Hematopoietic multipotent progenitor cell treated with erythropoietin and hydrocortisone succinate and interleukin-3 and kit ligand, for 8 days (in vitro differentiated cells): Measurements from ENCODE around the gene CEP97.
A peak's percentile ranks its signal among the peaks of the same experiment; 100 is the strongest.
"Not testable (repeated sequence)": the region's sequence is repeated elsewhere in the genome, so short reads cannot be mapped to it uniquely, and the experiment has no call there.

Source experiments
- DNase-seq: peaks from one replicate; pipeline ENCODE4 v3.0.0-alpha.2; 2015

The CEP97 gene

DNA sequence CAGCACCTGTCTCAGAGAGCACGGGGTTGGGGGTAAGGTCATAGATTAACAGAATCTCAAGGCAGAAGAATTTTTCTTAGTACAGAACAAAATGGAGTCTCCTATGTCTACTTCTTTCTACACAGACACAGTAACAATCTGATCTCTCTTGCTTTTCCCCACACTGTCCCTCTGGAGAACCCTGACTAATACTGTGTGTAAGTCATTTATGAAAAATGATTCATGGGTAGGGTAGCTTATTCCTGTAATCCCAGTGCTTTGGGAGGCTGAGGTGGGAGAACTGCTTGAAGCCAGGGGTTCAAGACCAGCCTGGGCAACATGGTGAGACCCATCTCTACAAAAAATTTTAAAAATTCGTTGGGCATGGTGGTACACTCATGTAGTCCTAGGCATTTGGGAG, 19.8 kb upstream of the CEP97 start:
- not testable (repeated sequence) for DNase-seq

DNA sequence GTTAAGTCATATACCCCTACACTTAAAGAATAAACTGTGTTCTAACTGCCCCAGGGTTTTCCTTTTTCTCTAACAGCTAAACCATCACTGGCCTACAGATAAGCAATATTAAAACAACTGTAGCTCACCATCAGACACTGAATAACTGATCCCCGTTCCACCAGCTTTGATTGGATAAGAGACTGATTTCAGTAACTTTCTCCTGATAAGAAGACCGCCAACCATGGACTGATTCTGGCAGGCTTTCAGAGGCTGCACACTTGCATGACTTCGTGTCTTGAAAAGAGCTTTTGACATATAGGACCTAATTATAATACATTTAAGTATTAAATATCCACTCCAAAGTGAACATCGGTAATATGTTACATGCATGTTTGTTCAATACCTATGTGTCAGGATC, 15.3 kb upstream of the CEP97 start:
- DNase-seq, result peak; percentile 63

GRCh38 chr3:101718455-101718854, 6.0 kb upstream of the CEP97 start:
- no peak for DNase-seq

DNA sequence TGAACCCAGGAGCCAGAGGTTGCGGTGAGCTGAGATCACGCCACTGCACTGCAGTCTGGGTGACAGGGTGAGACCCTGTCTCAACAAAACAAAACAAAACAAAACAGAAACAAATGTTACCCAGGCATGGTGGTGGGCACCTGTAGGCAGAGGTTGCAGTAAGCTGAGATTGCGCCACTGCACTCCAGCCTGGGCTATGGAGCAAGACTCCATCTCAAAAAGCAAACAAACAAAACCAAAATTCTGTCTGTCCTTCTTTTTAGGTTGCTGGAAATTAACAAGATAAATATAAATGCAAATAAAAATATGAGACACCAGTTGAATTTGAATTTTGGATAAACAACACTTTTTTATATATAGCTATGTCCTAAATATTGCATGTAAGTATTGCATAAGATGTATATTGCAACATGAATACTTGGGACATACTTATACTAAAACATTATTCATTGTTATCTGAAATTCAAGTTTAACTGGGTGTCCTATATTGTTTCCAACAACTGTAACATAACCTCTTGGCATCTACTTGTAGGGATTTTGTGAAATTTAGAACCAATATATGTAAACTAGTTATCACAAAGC, 4.7 kb upstream of the CEP97 start:
- DNase-seq, result no peak

DNA sequence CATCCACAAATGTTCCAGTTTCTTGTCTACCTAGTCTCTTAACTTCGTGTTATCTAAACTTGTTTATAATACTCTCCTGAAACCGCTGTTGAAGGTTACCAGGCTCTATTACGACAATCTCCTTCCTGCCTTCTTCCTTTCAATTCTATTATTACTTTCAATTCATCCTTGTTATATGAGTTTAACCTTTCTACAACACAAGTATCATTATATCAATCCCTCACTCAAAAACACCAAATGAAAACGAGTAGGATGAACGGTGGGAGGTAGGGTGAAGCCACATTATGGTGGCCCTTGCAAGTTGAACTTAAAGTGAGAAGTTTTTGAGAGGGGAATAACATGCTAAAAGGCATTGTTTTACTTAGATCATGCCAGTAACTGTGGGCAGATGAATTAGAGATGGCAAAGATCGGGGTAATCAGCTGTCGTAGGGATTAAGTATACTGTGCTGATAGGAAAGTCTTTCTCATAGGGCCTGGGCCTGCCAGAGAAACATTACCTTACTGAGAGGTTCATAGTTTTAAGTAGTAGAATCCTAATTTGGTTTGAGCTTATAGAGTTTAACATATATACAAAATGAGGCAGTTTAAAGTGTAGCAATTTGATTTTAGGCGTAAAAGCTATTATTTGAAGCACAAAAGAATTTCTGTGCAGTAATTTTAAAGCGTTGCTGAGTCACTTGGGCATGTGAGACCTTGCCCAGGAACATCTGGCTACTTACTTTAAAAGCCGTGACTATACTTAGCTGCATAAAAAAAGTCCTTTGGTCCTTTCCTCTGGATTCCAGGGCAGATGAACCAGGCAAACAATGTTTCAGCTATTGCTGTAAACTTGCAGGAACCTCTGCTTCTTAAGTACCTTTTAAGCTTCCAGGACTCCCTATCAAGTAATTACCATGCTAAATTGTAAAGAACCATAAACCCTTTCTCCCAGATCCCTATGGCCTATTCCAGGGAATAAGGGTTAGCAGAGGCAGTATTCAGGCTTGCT, 3.3 kb upstream of the CEP97 start:
- no peak for DNase-seq

GRCh38 chr3:101722394-101723173, 1.8 kb upstream of the CEP97 start:
- no peak for DNase-seq

GRCh38 chr3:101725194-101725889, 928 bp downstream of the CEP97 start:
- DNase-seq, result peak; percentile 69

DNA sequence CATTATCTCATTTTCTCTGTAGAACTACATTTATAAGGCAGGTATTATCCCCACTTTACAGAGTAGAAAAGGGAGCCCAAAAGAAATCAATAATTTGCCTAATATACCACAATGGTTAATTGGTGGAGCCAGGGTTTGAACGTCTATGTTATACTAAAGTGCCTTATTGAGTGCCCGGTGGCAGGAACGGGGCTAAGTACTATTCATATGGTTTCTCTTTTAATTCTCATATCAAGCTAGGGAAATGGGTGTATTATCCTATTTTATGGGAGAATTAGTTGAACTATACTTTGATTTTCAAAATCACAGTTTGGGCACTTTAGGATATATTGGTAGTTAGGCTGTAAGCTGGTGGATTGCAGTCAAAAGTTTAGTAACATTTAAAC, 1.5 kb downstream of the CEP97 start:
- no peak for DNase-seq

DNA sequence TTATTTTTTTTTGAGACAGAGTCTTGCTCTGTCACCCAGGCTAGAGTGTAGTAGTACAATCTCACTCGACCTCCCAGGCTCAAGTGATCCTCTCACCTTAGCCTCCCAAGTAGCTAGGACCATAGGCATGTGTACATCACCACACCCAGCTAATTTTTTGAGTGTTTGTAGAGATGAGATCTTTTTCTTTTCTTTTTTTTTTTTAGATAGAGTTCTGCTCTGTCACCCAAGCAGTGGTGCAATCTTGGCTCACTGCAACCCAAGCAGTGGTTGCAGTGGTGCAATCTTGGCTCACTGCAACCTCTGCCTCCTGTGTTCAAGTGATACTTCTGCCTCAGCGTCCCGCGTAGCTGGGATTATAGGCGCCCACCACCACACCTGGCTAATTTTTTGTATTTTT, 5.2 kb downstream of the CEP97 start:
- DNase-seq, result no peak

DNA sequence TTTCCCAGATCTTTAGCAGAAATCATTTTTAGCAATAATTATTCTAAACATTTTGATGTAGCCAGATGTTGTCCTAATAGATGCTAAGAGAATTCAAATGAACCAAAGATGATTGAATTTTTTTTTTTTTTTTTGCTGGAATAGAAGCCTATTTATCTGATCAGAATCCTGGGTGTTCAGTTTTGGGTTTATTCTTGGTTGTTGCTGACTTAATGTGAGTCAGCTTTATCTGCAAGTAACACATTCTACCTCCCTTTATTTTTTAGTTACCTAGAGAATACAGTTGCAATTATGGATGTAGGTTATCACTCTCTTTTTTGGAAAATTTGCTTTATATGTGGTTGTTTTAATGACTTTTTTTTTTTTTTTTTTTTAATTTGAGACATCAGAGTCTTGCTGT, 6.4 kb downstream of the CEP97 start:
- peak; percentile 86 for DNase-seq

- DNase-seq, result peak; percentile 18
Measured at GRCh38 chr3:101732240-101732641, 7.8 kb downstream of the CEP97 start.

DNA sequence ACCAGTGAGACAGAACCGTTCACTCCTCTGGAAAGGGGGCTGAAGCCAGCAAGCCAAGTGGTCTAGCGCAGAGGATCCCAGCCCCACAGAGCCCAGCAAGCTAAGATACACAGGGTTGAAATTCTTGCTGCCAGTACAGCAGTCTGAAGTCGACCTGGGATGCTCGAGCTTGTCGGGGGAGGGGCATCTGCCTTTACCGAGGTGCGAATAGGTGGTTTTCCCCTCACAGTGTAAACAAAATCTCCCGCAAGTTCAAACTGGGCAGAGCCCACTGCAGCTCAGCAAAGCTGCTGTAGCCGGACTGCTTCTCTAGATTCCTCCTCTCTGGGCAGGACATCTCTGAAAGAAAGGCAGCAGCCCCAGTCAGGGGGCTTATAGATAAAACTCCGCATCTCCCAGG, 11.4 kb downstream of the CEP97 start:
- no peak for DNase-seq

DNA sequence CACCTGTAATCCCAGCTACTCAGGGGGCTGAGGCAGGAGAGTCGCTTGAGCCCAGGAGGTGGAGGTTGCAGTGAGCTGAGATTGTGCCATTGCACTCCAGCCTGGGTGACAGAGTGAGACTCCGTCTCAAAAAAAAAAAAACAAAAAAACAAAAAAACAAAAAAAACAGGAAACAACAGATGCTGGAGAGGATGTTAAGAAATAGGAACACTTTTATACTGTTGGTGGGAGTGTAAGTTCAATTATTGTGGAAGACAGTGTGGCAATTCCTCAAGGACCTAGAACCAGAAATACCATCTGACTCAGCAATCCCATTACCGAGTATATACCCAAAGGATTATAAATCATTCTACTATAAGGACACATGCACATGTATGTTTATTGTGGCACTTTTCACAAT, 17.5 kb downstream of the CEP97 start:
- DNase-seq, result not testable (repeated sequence)

- DNase-seq, result no peak
Measured at GRCh38 chr3:101744811-101745210, 20.4 kb downstream of the CEP97 start.

DNA sequence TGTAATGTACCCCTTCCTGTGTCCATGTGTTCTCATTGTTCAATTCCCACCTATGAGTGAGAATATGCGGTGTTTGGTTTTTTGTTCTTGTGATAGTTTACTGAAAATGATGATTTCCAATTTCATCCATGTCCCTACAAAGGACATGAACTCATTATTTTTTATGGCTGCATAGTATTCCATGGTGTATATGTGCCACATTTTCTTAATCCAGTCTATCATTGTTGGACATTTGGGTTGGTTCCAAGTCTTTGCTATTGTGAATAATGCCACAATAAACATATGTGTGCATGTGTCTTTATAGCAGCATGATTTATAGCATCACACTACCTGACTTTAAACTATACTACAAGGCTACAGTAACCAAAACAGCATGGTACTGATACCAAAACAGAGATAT, 21.5 kb downstream of the CEP97 start:
- not testable (repeated sequence) for DNase-seq

DNA sequence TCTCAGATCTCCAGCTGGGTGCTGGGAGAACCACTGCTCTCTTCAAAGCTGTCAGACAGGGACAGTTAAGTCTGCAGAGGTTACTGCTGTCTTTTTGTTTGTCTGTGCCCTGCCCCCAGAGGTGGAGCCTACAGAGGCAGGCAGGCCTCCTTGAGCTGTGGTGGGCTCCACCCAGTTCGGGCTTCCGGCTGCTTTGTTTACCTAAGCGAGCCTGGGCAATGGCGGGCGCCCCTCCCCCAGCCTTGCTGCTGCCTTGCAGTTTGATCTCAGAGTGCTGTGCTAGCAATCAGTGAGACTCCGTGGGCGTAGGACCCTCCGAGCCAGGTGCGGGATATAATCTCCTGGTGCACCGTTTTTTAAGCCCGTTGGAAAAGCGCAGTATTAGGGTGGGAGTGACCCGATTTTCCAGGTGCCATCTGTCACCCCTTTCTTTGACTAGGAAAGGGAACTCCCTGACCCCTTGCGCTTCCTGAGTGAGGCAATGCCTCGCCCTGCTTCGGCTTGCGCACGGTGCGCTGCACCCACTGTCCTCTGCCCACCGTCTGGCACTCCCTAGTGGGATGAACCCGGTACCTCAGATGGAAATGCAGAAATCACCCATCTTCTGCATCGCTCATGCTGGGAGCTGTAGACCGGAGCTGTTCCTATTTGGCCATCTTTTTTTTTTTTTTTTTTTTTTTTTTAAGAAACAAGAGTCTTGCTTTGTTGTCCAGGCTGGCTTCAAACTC, 29.1 kb downstream of the CEP97 start:
- not testable (repeated sequence) for DNase-seq

- no peak for DNase-seq
Measured at GRCh38 chr3:101758224-101758623, 33.8 kb downstream of the CEP97 start.

DNA sequence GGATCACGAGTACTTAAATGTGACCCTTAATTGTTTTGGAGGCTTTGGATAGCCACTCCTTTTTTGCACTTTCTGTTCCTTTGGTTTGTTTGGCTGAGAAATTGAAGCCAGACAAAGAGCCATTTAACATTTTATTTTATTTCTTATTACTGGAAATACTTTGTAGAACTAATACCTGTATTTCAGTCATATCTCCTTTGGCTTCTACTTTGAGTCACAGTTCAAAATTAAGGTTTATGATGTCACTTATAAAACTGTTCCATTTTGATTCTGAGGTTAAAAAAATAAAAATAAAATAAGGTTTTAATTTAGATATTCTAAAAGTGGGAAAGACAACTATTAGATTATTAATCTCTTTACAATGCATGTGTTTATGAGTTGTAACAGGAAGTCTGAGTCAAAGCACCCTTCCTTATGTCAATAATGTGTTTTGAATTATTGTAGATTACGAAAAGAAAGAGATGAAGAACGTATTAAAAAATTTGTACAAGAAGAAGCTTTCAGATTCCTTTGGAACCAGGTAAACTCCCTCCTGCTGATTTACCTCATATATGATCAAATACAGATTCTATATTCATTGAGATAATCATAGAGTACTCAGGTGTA, 37.7 kb downstream of the CEP97 start:
- no peak for DNase-seq

DNA sequence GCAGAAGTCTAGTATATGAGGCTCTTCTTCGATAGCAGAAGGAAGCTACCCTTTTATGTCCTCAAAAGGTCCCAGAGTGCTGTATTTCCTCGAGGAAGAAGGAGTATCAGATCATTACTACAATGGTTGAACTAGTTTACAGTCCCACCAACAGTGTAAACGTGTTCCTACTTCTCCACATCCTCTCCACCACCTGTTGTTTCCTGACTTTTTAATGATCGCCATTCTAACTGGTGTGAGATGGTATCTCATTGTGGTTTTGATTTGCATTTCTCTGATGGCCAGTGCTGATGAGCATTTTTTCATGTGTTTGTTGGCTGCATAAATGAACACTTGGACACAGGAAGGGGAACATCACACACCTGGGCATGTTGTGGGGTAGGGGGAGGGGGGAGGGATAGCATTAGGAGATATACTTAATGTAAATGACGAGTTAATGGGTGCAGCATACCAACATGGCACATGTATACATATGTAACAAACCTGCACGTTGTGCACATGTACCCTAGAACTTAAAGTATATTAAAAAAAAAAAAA, 53.4 kb downstream of the CEP97 start:
- DNase-seq, result not testable (repeated sequence)

GRCh38 chr3:101778385-101779046, 54.1 kb downstream of the CEP97 start:
- no peak for DNase-seq
